Activated CD8-positive, alpha-beta memory T cell treated with anti-CD3 and anti-CD28 coated beads, Interleukin-2, amount 50 U/mL, for 1 hour (primary cell): Measurements from ENCODE around the gene ZNF497.

Experiments used
- DNase-seq: peaks from one replicate; pipeline ENCODE4 v3.0.0-alpha.2; 2020; ENCODE audit errors: extremely low read depth

ZNF497 gene

GRCh38 chr19:58367698-58368454 is 5.3 kb upstream of the ZNF497 start:
- no peak for DNase-seq

GRCh38 chr19:58366585-58367430 is 4.3 kb upstream of the ZNF497 start:
- no peak for DNase-seq

- DNase-seq = no peak
Measured at GRCh38 chr19:58364146-58364545, 1.6 kb upstream of the ZNF497 start.

GRCh38 chr19:58361900-58362271 is 665 bp downstream of the ZNF497 start:
- DNase-seq = no peak

GRCh38 chr19:58357481-58358145 is 4.9 kb downstream of the ZNF497 start:
- no peak for DNase-seq

GRCh38 chr19:58356766-58357480 is 5.6 kb downstream of the ZNF497 start:
- DNase-seq = no peak

- DNase-seq = no peak
Measured at GRCh38 chr19:58355908-58356765, 6.4 kb downstream of the ZNF497 start.

GRCh38 chr19:58355215-58355796 is 7.2 kb downstream of the ZNF497 start:
- no peak for DNase-seq

- DNase-seq = no peak
Measured at GRCh38 chr19:58354478-58355030, 8.0 kb downstream of the ZNF497 start.

GRCh38 chr19:58353717-58354477 is 8.7 kb downstream of the ZNF497 start:
- no peak for DNase-seq

- no peak for DNase-seq
Measured at GRCh38 chr19:58352760-58353671, 9.5 kb downstream of the ZNF497 start, which contains the start of gene A1BG. Gene A1BG (minus strand): TSS chr19:58353492. CDS start chr19:58353437, 55 bp downstream.

- no peak for DNase-seq
Measured at GRCh38 chr19:58351990-58352755, 10.4 kb downstream of the ZNF497 start.

- no peak for DNase-seq
Measured at GRCh38 chr19:58351558-58351878, 11.0 kb downstream of the ZNF497 start.

- DNase-seq = no peak
Measured at GRCh38 chr19:58350871-58351557, 11.5 kb downstream of the ZNF497 start.

GRCh38 chr19:58350001-58350861 is 12.3 kb downstream of the ZNF497 start:
- DNase-seq = no peak

- DNase-seq = no peak
Measured at GRCh38 chr19:58349590-58349989, 13.0 kb downstream of the ZNF497 start.
